B cell (primary cell): ENCODE data around the gene KAT2A.

ENCODE experiments used
- EZH2 ChIP-seq: IDR thresholded peaks from 2 replicates; pipeline ENCODE4 v1.6.1; 2012; ENCODE audit warnings: borderline replicate concordance, low read depth, mild to moderate bottlenecking, moderate library complexity, low read length; ENCODE audit not compliant: insufficient read depth, poor library complexity, severe bottlenecking
- TF ChIP-seq, protein P1 (sequence below): fragments of 200-600 bp; IDR thresholded peaks from one replicate; pipeline ENCODE4 v1.8.0; 2022; ENCODE audit warnings: antibody characterized with exemption, mild to moderate bottlenecking

- TF ChIP-seq, protein P1, sequence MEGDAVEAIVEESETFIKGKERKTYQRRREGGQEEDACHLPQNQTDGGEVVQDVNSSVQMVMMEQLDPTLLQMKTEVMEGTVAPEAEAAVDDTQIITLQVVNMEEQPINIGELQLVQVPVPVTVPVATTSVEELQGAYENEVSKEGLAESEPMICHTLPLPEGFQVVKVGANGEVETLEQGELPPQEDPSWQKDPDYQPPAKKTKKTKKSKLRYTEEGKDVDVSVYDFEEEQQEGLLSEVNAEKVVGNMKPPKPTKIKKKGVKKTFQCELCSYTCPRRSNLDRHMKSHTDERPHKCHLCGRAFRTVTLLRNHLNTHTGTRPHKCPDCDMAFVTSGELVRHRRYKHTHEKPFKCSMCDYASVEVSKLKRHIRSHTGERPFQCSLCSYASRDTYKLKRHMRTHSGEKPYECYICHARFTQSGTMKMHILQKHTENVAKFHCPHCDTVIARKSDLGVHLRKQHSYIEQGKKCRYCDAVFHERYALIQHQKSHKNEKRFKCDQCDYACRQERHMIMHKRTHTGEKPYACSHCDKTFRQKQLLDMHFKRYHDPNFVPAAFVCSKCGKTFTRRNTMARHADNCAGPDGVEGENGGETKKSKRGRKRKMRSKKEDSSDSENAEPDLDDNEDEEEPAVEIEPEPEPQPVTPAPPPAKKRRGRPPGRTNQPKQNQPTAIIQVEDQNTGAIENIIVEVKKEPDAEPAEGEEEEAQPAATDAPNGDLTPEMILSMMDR = no peak
- no peak for TF ChIP-seq EZH2
Measured at GRCh38 chr17:42079541-42079940, 41.6 kb downstream of the KAT2A start.
